Smooth muscle cell (in vitro differentiated cells): ENCODE results near the gene PSMC3IP. TPM values are rescaled to one million over a fixed set of nuclear protein-coding genes. Genes with fewer than 3 reads are reported as not detected.
"Not testable (repeated sequence)": the region's sequence is repeated elsewhere in the genome, so short reads cannot be mapped to it uniquely, and the experiment has no call there.

Source experiments
- DNase-seq: peaks from one replicate; lab custom pipeline; 2025; ENCODE audit not compliant: unreplicated experiment; lab: John Stamatoyannopoulos, UW
- H2AFZ ChIP-seq: fragments of 200-600 bp; sonication (generic); 2 replicates; pipeline ENCODE4 v1.6.0; 2016; ENCODE audit warnings: antibody characterized with exemption, low read depth, mild to moderate bottlenecking
- H3F3A ChIP-seq: fragments of 200-600 bp; sonication (generic); 2 replicates; pipeline ENCODE4 v1.6.0; 2017; ENCODE audit warnings: antibody characterized with exemption, low read depth
- H3K27ac ChIP-seq: fragments of 200-600 bp; sonication (generic); 2 replicates; pipeline ENCODE4 v1.5.1; 2016; ENCODE audit warnings: low read depth, mild to moderate bottlenecking
- H3K27me3 ChIP-seq: fragments of 200-600 bp; sonication (generic); 2 replicates; pipeline ENCODE4 v1.6.1; 2016; ENCODE audit warnings: low read depth, mild to moderate bottlenecking
- H3K36me3 ChIP-seq: fragments of 200-600 bp; sonication (generic); 2 replicates; pipeline ENCODE4 v1.5.1; 2016; ENCODE audit warnings: low read depth
- H3K4me1 ChIP-seq: fragments of 200-600 bp; sonication (generic); 2 replicates; pipeline ENCODE4 v1.5.1; 2016; ENCODE audit warnings: low read depth
- H3K4me2 ChIP-seq: fragments of 200-600 bp; sonication (generic); 2 replicates; pipeline ENCODE4 v1.6.0; 2016; ENCODE audit warnings: mild to moderate bottlenecking
- H3K4me3 ChIP-seq: fragments of 200-600 bp; sonication (generic); 2 replicates; pipeline ENCODE4 v1.5.1; 2016; ENCODE audit warnings: mild to moderate bottlenecking
- H3K79me2 ChIP-seq: fragments of 200-600 bp; sonication (generic); 2 replicates; pipeline ENCODE4 v1.6.0; 2016; ENCODE audit warnings: low read depth, mild to moderate bottlenecking
- H3K9ac ChIP-seq: fragments of 200-600 bp; sonication (generic); 2 replicates; pipeline ENCODE4 v1.6.0; 2016; ENCODE audit warnings: low read depth
- H3K9me3 ChIP-seq: fragments of 200-600 bp; sonication (generic); replicated peaks from 2 replicates; pipeline ENCODE4 v1.5.1; 2016; ENCODE audit warnings: low read depth
- H4K20me1 ChIP-seq: fragments of 200-600 bp; sonication (generic); 2 replicates; pipeline ENCODE4 v1.6.0; 2016; ENCODE audit warnings: low read depth
- WGBS: methylation state at CpG from one replicate; pipeline ENCODE4 v1.1.7; 2016; ENCODE audit warnings: low lambda C conversion rate; 5-methylcytosine and 5-hydroxymethylcytosine counted together
- polyA plus RNA-seq: library from polyadenylated mRNA; unstranded; fragments of >200 nt; fragmentation: Nextera tagmentation; extraction: Ambion mirVana; gene quantifications from 2 replicates; pipeline ENCODE4 v1.2.1, GENCODE V29; 2016
- total RNA-seq: library from RNA; depleted of rRNA; stranded (reverse); fragments of >200 nt; gene quantifications from 2 replicates; pipeline ENCODE4 v1.2.3, GENCODE V29; 2014
- TF ChIP-seq, protein P1 (sequence below): fragments of 200-600 bp; sonication (generic); IDR thresholded peaks from 2 replicates; pipeline ENCODE4 v1.5.1; 2017; ENCODE audit warnings: borderline replicate concordance, mild to moderate bottlenecking, antibody characterized with exemption; ENCODE audit not compliant: insufficient read depth, poor library complexity, severe bottlenecking

The PSMC3IP gene
- total and polyA plus RNA-seq, 2 experiments from 2014 or later, result 5.3 to 7.7 TPM

DNA sequence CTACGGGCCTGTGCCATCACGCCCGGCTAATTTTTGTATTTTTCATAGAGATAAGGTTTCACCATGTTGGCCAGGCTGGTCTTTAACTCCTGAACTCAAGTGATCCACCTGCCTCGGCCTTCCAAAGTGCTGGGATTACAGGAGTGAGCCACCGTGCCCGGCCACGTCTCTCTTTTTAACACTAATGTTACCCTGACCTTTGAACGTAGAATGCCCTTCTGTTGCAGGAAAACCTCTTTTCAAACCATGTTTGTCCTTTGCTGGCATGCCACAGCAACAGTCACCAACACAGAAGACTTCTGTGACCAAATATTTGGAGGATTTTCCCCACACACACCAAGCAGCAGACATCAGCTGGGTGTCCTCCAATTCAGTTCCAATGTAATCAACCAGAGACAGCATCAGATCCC lies 32.6 kb downstream of the PSMC3IP start:
- DNase-seq, result no peak
- no peak overlapping the region for H2AFZ ChIP-seq
- WGBS, result 86% methylated on average over 8 of the region's 8 CpGs
- H3K27ac ChIP-seq, result no peak overlapping the region
- TF ChIP-seq, protein P1, sequence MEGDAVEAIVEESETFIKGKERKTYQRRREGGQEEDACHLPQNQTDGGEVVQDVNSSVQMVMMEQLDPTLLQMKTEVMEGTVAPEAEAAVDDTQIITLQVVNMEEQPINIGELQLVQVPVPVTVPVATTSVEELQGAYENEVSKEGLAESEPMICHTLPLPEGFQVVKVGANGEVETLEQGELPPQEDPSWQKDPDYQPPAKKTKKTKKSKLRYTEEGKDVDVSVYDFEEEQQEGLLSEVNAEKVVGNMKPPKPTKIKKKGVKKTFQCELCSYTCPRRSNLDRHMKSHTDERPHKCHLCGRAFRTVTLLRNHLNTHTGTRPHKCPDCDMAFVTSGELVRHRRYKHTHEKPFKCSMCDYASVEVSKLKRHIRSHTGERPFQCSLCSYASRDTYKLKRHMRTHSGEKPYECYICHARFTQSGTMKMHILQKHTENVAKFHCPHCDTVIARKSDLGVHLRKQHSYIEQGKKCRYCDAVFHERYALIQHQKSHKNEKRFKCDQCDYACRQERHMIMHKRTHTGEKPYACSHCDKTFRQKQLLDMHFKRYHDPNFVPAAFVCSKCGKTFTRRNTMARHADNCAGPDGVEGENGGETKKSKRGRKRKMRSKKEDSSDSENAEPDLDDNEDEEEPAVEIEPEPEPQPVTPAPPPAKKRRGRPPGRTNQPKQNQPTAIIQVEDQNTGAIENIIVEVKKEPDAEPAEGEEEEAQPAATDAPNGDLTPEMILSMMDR, result no peak
- no peak overlapping the region for H3K4me2 ChIP-seq
- H3K79me2 ChIP-seq, result no peaks in the 10 kb centered on the region
- H3K36me3 ChIP-seq, result no peaks in the 10 kb centered on the region
- no peaks in the 10 kb centered on the region for H4K20me1 ChIP-seq
- H3K9ac ChIP-seq, result no peak overlapping the region
- no peaks in the 10 kb centered on the region for H3K9me3 ChIP-seq
- H3K4me3 ChIP-seq, result no peak overlapping the region
- H3K4me1 ChIP-seq, result peaks cover 5% of the 10 kb centered on the region
- peaks cover 5% of the 10 kb centered on the region for H3F3A ChIP-seq
- H3K27me3 ChIP-seq, result no peaks in the 10 kb centered on the region

DNA sequence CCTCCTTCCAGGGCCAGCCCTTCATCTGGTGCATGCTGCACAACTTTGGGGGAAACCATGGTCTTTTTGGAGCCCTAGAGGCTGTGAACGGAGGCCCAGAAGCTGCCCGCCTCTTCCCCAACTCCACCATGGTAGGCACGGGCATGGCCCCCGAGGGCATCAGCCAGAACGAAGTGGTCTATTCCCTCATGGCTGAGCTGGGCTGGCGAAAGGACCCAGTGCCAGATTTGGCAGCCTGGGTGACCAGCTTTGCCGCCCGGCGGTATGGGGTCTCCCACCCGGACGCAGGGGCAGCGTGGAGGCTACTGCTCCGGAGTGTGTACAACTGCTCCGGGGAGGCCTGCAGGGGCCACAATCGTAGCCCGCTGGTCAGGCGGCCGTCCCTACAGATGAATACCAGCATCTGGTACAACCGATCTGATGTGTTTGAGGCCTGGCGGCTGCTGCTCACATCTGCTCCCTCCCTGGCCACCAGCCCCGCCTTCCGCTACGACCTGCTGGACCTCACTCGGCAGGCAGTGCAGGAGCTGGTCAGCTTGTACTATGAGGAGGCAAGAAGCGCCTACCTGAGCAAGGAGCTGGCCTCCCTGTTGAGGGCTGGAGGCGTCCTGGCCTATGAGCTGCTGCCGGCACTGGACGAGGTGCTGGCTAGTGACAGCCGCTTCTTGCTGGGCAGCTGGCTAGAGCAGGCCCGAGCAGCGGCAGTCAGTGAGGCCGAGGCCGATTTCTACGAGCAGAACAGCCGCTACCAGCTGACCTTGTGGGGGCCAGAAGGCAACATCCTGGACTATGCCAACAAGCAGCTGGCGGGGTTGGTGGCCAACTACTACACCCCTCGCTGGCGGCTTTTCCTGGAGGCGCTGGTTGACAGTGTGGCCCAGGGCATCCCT lies 34.1 kb downstream of the PSMC3IP start:
- Histone ChIP-seq H3K27ac (no peak overlapping the region), H4K20me1 (no peaks in the 10 kb centered on the region), H3K79me2 (no peaks in the 10 kb centered on the region), H3K27me3 (no peaks in the 10 kb centered on the region), H3K4me2 (no peak overlapping the region), H3K4me1 (no peaks in the 10 kb centered on the region), H3K9ac (no peak overlapping the region), H3K36me3 (no peaks in the 10 kb centered on the region), H3F3A (peaks cover 5% of the 10 kb centered on the region), H3K4me3 (no peak overlapping the region), H3K9me3 (no peaks in the 10 kb centered on the region), H2AFZ (no peak overlapping the region)
- TF ChIP-seq, protein P1, result no peak
- 97% methylated on average over 39 of the region's 39 CpGs for WGBS
- no peak for DNase-seq

DNA sequence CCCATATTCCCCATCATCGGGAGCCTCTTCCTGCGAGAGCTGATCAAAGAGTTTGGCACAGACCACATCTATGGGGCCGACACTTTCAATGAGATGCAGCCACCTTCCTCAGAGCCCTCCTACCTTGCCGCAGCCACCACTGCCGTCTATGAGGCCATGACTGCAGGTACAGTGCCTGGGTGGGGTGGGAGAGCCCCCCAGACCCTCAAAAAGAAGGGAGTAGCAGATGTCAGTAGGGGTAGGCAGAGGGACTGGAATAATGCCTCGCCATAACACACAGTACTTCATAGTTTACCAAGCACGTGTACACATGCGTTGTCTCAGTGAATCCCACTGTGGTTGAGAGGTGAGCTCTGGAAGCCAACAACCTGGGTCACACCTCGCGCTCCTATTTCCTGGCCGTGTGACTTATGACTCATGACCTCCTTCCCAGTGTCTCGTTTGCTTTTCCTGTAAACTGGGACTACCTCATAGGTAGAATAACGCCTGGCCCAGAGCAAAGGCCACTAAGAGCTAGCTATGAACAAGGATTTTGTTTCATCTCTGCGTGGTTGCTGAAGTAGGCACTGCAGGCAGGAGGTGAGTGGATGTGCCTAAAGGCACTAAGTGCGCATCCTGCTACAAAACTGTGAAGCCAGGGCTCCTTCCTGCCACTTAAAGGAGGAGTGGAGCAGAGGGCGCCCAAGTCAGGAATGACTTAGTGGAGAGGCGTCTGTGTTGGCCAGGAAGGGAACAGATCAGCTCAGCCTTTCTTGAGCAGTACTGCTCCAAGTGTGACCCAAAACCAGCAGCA lies 36.3 kb downstream of the PSMC3IP start:
- no peak overlapping the region for H2AFZ ChIP-seq
- H3F3A ChIP-seq, result peaks cover 5% of the 10 kb centered on the region
- H3K27ac ChIP-seq, result no peak overlapping the region
- H3K4me2 ChIP-seq, result no peak overlapping the region
- H3K79me2 ChIP-seq, result peaks cover 5% of the 10 kb centered on the region
- no peaks in the 10 kb centered on the region for H3K4me1 ChIP-seq
- H3K27me3 ChIP-seq, result no peaks in the 10 kb centered on the region
- no peaks in the 10 kb centered on the region for H3K36me3 ChIP-seq
- TF ChIP-seq, protein P1, result no peak
- DNase-seq, result no peak
- no peak overlapping the region for H3K4me3 ChIP-seq
- no peaks in the 10 kb centered on the region for H3K9me3 ChIP-seq
- H3K9ac ChIP-seq, result no peak overlapping the region
- no peaks in the 10 kb centered on the region for H4K20me1 ChIP-seq
- 87% methylated on average over 17 of the region's 17 CpGs for WGBS

DNA sequence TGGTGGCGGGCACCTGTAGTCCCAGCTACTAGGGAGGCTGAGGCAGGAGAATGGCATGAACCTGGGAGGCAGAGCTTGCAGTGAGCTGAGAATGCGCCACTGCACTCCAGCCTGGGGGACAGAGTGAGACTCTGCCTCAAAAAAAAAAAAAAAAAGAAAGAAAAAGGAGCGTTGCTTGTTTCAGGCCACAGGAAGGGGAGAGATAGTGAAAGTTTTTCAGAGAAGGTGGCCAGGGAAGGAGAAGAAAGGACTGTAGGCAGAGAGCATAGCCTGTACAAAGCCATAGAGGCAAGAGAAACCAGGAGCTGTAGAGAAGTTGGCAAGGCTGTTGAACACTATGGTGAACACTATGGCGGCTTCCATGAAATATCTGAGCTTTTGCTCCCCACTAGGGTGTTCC lies 37.0 kb downstream of the PSMC3IP start:
- H3K4me3 ChIP-seq, H4K20me1 ChIP-seq, H3K27ac ChIP-seq, H3K36me3 ChIP-seq, H3K4me2 ChIP-seq, H3K79me2 ChIP-seq, H2AFZ ChIP-seq, H3K4me1 ChIP-seq, H3K9me3 ChIP-seq, H3K27me3 ChIP-seq, H3K9ac ChIP-seq, DNase-seq, H3F3A ChIP-seq: not testable (repeated sequence)
- WGBS, result 96% methylated on average over 4 of the region's 4 CpGs
